Lower leg skin (tissue), 4 donors: Measurements from ENCODE around the gene KDF1. TPM values are rescaled to one million over a fixed set of nuclear protein-coding genes. Genes with fewer than 3 reads are reported as not detected.

ENCODE experiments used
- DNase-seq, 2 donors: peaks; one replicate each; pipeline ENCODE4 v3.0.0-alpha.2; 2019; ENCODE audit warnings: low spot score in 2 of 2
- H3K4me3 ChIP-seq: fragments of 200-600 bp; sonication (generic); 2 replicates; pipeline ENCODE4 v1.5.1; 2017; ENCODE audit warnings: mild to moderate bottlenecking, low read depth; ENCODE audit not compliant: poor library complexity, severe bottlenecking
- POLR2A ChIP-seq, 2 donors: fragments of 450-650 bp; IDR thresholded peaks; one replicate each; pipeline ENCODE4 v1.6.1; 2016 to 2017; ENCODE audit warnings: antibody characterized with exemption in 2 of 2, mild to moderate bottlenecking in 1 of 2, moderate library complexity in 1 of 2
- WGBS, 2 donors: methylation state at CpG; one replicate each; pipeline ENCODE4 v1.1.5; 2018; 5-methylcytosine and 5-hydroxymethylcytosine counted together
- intact Hi-C: fragments of 100-400 bp; cut with DNase I; formaldehyde crosslinking; loops from one replicate; pipeline ENCODE4 v1.15.0; 2023; ENCODE audit warnings: low total_unique reads
- total RNA-seq, 4 donors: library from RNA; depleted of rRNA; stranded (reverse); fragments of >200 nt; gene quantifications; one replicate each; pipeline ENCODE4 v1.1.0, GENCODE V29; 2016
- TF ChIP-seq, protein P1 (sequence below), 3 donors: fragments of 450-650 bp; IDR thresholded peaks; one replicate each; pipeline ENCODE4 v1.5.1; 2016; ENCODE audit warnings: antibody characterized with exemption in 3 of 3, mild to moderate bottlenecking in 3 of 3, moderate library complexity in 2 of 3

The KDF1 gene
- total RNA-seq, 4 donors from 2014 or later = 34.0 to 45.8 (median 36.2) TPM

DNA sequence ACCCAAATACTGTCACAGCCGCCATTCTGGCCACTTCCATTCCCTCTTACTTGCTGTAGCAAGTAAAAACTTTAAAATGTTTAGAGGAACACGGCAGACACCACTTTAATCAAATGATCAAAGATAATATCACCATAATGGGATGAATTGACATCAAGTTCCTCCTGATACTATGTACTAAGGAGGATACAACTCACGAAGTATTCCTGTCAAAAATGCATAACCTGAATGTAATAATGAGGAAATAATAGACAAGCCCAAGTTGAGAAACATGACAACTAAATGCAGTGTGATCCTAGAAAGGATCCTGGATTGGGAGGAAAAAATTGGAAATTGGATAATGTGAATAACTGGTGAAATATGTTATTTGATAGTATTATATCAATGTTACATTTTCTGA is 3.9 kb downstream of the KDF1 start:
- DNase-seq = no peak
- TF ChIP-seq, protein P1, sequence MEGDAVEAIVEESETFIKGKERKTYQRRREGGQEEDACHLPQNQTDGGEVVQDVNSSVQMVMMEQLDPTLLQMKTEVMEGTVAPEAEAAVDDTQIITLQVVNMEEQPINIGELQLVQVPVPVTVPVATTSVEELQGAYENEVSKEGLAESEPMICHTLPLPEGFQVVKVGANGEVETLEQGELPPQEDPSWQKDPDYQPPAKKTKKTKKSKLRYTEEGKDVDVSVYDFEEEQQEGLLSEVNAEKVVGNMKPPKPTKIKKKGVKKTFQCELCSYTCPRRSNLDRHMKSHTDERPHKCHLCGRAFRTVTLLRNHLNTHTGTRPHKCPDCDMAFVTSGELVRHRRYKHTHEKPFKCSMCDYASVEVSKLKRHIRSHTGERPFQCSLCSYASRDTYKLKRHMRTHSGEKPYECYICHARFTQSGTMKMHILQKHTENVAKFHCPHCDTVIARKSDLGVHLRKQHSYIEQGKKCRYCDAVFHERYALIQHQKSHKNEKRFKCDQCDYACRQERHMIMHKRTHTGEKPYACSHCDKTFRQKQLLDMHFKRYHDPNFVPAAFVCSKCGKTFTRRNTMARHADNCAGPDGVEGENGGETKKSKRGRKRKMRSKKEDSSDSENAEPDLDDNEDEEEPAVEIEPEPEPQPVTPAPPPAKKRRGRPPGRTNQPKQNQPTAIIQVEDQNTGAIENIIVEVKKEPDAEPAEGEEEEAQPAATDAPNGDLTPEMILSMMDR (IDR thresholded peaks at IDR 0.05) = no peak
- no peak overlapping the region for H3K4me3 ChIP-seq
- WGBS, 2 donors = 77 to 79% methylated on average over 3 of the region's 3 CpGs
- intact Hi-C loops = no loop called here

DNA sequence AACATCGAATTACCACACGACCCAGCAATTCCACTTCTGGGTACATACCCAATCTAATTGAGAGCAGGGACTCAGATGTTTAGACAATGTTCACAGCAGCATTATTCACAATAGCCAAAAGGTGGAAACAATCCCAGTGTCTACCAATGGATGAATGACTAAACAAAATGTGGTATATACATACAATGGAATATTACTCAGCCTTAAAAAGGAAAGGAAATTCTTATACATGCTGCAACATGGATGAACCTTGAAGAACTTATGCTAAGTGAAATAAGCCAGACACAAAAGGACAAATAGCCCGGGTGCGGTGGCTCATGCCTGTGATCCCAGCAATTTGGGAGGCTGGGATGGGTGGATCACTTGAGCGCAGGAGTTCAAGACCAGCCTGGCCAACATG is 6.9 kb downstream of the KDF1 start:
- no peak overlapping the region for H3K4me3 ChIP-seq
- no peak for DNase-seq
- intact Hi-C loops = no loop called here
- 93 to 97% methylated on average over 5 of the region's 5 CpGs for WGBS, 2 donors
- TF ChIP-seq POLR2A (IDR thresholded peaks at IDR 0.05) = no peak
- TF ChIP-seq, protein P1 (IDR thresholded peaks at IDR 0.05) = no peak

DNA sequence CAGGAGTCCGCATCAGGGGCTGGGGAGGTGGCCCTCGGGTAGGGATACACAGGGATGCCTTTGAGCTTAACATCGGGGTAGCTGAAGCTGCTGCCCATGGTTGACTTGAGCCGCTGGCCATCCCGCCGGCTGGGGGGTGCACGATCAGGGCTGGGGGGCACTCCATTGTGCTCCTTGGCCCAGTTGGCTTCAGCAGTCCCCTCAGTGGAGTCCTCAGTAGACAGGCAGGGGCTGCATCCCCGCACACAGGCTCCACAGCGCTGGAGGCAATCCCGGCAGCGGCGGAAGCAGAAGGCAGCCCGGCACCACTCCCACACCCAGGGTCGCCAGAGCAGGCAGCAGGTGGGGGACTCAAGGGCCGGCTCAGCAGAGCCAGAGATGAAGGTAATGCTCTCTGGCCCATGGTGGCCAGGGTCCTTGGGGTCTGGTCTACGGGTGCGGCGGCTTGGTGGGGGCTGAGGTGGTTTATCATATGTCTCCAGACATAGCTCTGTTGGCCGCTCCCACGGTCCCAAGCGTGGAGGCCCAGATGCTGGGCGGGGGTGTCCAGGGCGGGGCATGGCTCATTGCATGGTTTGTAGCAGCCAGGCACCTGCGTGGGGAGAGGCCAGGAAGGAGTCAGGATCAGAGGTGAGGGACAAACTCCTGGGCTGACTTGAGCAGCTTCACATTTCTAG is 8.3 kb downstream of the KDF1 start:
- TF ChIP-seq, protein P1 (IDR thresholded peaks at IDR 0.05) = no peak
- no peak for TF ChIP-seq POLR2A (IDR thresholded peaks at IDR 0.05)
- WGBS, 2 donors = 85 to 89% methylated on average over 12 to 24 of the region's 24 CpGs
- no peak overlapping the region for H3K4me3 ChIP-seq
- DNase-seq = no peak
- intact Hi-C loops = no loop called here

DNA sequence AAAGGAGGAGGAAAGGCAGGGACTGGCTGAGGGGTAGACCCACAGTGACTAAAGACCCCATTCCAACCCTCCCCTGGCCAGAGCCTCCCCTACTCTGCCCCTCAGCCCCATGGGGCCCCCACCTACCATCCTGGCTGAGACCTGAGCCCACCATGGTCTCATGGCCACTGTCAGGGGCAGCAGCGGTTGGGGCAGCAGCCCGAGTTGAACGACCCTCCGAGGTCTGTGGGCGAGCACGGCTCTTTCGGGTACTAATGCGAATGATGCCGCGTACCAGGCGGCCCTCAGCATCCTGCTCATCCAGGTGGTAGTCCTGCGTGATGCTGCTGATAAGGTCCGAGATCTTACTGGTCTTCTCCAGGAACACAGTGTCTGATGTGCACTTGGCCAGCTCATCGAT is 9.1 kb downstream of the KDF1 start:
- intact Hi-C loops = no loop called here
- DNase-seq = no peak
- TF ChIP-seq, protein P1 (IDR thresholded peaks at IDR 0.05) = no peak
- no peak overlapping the region for H3K4me3 ChIP-seq
- WGBS, 2 donors = 92 to 96% methylated on average over 9 to 14 of the region's 14 CpGs

DNA sequence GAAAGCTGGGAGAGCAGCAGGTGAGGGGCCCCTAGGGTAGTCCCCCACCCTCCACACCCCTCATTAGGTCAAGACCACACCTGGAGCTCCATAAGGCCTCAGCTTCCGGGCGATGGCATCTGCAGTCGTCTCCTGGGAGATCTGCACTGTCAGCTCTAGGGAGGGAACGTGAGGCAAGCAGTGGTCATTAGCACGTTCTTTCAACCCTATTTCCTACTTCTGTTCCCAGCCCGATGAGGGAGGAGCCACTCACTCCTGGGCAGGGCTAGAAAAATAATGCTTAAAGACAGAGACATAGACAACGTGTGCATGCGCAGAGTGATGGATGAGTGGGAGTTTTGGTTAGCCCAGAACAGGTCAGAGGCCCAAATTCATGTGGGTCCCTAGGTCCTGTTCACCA is 9.7 kb downstream of the KDF1 start:
- no peak overlapping the region for H3K4me3 ChIP-seq
- intact Hi-C loops = no loop called here
- DNase-seq = no peak
- TF ChIP-seq POLR2A (IDR thresholded peaks at IDR 0.05) = no peak
- TF ChIP-seq, protein P1 (IDR thresholded peaks at IDR 0.05) = no peak
- 62 to 70% methylated on average over 8 of the region's 8 CpGs for WGBS, 2 donors

DNA sequence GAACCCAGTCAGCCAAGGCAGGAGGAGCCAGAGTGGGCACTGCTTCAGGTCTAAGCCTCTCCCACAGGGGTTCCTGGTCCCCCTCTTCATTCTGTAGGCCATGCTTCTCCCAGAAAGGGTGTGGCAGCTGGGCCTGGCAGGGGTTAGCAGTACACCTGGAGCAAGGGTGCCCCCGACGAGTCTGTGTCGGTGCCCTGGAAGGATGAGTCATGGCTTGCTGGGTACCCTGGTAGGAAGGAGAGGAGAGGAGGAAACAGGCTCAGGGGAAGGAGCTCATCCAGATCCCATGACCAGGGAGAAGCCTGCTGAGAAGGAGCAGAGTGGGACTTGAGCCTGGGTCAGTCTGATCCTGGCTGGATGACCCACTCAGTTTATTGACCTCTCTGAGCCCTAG is 10.3 kb downstream of the KDF1 start:
- DNase-seq = no peak
- TF ChIP-seq, protein P1 (IDR thresholded peaks at IDR 0.05) = no peak
- 26 to 37% methylated on average over 3 of the region's 3 CpGs for WGBS, 2 donors
- no peak overlapping the region for H3K4me3 ChIP-seq
- intact Hi-C loops = no loop called here
